HG02571 (cell line): ENCODE data around the gene PHYHIPL.
"Not testable (repeated sequence)": the region's sequence is repeated elsewhere in the genome, so short reads cannot be mapped to it uniquely, and the experiment has no call there.

Experiments used
- ATAC-seq: cut with Tn5 transposase; IDR thresholded peaks from one replicate; pipeline ENCODE4 v1.9.1; 2021; ENCODE audit warnings: mild to moderate bottlenecking, moderate library complexity; ENCODE audit not compliant: unreplicated experiment

The PHYHIPL gene

DNA sequence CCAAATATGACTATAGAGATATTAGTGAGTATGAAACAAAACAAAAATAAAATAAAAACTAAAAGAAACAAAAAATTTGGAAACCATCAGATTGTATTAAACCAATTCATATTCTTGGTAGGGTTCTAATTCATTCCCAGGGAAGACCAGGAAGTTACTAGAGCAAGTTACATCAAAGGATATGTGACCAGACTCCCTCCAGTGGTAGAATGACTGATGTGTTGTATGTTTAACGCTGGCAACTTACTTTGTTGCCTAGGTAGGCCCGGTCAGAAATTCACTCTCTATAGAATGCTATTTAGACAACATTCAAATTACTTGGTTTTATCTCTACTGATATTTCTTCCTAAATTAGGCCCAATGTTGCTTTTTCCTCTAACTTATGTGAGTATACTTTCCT, 5.2 kb downstream of the PHYHIPL start:
- no peak for ATAC-seq

DNA sequence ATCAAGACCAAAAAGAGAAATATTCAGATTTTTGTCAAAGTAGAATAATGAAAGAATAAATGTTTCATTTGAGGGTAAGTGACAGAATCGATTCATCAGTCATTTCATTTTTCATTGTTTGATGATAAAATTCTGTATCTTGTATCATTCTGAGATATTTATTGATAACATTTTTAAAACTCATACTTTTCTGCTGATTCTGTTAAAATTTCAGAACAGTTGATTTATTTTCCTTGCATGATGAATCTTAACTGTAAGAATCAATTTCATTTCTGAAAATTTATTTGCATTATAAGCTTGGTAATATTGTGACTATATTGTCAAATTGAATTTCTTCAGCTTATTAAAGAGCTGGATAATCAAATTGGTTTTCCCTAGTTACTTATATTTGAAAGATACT, 13.9 kb downstream of the PHYHIPL start:
- no peak for ATAC-seq

DNA sequence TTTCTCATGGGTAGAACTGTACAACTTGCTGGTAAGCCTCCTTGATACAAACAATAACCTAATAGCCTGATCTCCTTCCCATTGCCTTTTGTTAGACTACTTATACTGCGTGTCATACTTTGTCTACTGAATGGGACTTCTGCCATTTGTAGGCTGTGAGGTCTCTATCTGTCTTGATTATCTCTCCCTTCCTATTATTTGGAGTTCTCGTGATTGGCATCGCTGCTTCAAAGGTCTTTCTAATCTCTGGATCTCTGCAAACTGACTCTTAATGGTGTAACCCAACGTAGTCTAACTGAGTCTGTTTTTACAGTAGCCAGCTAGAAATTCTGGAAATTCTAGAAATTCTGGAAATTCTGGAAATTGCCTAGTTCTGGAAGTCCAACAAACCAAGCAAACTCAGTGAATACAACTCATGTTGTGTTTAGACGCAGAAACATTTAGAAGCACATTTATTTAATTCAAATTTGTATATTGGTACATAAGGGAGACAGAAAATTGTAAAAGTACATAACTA, 29.8 kb downstream of the PHYHIPL start:
- ATAC-seq: no peak

DNA sequence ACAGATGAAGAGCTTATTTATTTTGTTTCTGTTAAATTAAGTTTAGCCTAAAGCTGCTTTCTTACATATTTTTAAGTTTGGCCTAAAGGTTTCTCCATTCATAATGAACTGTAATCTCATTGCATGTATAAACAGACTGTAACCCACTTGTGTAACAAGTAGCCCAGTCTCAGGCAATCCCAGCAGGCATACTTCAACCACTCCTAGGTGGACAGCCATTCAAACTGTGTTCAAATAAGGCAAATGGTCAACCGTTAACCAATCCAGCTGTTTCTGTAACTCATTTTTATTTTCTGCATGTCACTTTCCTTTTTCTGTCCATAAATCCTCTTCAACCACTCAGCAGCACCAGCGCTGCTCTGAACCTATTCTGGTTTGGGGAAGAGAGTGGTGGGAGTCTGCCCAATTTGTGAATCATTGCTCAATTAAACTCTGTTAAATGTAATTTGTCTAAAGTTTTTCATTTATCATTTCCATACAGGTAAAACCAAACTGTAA, 35.9 kb downstream of the PHYHIPL start:
- ATAC-seq: no peak

DNA sequence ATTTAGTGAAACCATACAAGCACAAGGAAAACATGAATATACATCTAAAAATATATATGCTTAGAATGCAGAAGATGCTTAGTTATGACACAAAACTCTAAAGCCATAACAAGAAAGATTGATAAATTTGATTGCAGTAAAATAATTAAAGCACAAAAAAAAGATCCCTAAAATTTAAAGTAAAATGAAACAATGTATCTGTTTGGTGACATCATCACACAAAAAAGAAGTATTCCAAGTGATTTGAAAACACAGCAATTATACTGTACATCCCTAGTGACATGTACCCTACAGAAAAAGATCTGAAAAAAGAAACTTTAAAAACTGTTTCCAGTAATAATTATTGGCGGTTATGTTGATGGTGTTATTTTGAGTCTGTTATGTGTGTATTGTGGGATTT, 37.7 kb downstream of the PHYHIPL start:
- no peak for ATAC-seq

DNA sequence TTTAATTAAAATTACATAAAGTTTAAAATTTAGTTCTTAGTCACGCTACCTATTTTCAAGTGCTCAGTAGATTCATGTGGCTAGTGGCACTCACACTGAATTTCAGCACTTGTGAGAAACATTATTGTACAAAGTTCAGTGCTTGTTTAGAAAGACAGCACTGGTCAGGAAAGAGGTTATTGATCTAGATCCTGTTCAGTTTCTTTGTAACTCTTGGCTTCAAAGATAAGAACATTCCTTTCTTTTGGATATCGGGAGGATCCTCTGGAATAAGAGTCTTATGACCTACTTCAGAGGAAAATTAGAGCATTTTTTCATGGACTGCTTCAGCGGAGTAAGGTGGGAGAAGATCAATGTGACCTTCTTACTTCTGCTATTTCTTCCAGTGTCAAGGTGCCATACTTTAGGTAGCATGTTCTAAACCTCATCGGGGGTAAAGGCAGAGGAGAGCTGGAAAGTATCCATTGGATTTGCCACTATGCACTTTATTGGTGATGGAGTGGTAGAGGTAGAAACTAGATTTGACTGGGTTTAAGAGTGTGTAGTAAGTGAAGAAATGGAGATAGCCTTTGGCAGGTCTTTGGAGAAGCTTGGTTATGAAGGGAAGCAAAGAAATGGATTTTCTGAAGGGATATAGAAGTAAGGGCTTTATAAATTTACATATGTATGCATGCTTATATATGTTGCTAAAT, 39.9 kb downstream of the PHYHIPL start:
- ATAC-seq: no peak

DNA sequence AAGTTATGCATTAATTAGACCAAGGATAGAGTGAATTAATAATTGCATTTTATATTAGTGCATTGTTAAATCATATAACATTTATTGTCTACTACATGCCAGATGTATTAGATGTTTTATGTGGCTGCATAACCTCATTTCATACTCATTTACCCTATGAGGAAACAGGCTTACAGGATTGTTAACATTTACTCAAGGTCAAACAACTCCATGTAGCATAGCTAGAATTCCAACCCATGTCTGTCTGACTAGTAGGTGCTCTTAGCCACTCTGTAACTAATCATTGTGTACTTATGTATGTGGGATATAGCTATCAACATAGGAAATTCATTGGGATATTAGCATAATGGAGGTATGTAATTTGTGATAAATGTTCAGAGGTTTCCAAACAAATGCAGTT, 46.3 kb downstream of the PHYHIPL start:
- ATAC-seq: no peak

DNA sequence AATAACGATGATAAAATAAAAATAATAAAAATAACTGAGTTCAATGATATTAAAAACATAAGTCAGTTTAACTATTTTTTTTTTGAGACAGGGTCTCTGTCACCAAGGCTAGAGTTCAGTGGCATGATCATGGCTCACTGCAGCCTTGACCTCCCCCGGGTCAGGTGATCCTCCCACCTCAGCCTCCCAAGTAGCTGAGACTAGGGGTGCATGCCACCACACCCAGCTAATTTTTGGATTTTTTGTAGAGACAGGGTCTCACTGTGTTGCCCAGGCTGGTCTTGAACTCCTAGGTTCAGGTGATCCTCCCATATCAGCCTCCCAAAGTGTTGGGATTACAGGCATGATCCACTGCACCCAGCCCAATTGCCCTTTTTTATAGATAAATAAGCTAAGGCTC, 47.2 kb downstream of the PHYHIPL start:
- ATAC-seq: not testable (repeated sequence)

GRCh38 chr10:59225211-59225610, 48.8 kb downstream of the PHYHIPL start:
- no peak for ATAC-seq

DNA sequence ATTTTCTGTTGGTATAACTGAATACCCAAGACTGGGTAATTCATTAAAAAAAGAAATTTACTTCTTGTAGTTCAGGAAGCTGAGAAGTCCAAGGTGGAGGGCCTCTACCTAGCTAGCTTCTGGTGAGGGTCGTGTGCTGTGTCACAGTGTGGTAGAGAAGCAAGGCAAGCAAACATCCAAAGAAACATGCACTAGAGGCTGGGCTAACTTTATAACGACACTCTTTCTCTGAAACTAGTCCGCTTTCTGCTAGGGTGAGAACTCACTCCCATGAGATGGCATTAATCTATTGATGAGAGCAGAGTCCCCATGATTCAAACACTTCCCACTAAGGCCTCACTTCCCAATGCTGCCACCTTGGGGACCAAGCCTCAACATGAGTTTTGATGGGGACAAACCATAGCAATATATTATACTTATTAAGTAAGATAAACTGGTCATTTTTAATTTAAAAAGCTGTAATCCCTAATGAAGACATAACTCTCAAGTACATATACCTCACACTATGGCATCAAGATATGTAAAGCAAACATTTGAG, 50.8 kb downstream of the PHYHIPL start:
- no peak for ATAC-seq

DNA sequence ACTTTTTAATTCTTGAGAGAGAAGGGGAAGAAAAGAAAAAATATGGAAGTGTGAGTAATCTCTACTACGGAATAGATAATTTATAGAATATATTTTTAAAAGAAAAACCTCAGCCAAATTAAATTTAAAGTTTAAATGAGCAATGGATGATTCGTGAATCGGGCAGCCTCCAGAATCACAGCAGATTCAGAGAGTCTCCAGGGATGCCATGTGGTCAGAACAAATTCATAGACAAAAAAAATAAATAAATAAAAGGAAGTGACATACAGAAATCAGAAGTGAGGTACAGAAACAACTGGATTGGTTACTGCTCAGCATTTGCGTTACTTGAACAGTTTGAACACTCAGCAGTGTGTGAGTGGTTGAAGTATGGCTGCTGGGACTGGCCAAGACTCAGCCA, 53.0 kb downstream of the PHYHIPL start:
- ATAC-seq: no peak

DNA sequence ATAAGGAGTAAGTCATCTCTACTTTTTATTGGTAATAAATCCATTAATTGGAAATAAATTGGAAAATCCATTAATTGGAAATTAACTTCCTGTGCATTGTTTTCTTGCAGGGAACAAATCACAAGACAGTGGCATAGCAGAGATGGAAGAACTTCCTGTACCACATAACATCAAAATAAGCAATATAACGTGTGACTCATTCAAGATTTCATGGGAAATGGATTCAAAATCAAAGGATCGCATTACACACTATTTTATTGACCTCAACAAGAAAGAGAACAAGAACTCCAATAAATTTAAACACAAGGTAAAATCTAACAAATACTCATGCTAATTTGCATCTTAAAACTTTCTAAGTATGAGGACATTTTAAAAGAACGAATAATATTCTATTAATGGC, 57.8 kb downstream of the PHYHIPL start:
- ATAC-seq: no peak

- no peak for ATAC-seq
Measured at GRCh38 chr10:59234816-59235429, 58.5 kb downstream of the PHYHIPL start.

DNA sequence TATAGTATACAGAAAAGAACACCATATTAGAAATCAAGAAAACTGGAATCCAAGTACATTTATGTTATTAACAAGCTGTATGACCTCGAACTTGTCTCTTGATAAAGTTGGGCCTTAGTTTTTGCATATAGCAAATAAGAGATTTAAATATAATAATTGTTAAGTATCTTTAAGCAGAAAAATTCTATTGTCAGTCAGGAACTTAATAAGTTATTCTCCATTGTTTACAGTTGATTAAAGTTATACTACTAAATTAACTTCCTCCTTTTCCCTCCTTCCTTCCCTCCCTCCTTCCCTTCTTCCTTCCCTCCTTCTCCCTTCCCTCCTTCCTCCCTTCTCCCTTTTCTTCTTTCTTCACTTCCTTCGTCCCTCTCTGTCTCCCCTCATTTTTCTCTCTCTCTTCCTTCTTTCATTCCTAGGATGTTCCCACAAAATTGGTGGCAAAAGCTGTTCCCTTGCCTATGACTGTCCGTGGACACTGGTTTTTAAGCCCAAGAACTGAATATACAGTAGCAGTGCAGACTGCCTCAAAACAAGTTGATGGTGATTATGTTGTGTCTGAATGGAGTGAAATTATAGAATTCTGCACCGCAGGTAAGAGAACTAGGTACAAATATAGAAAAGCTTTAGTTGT, 59.7 kb downstream of the PHYHIPL start:
- no peak for ATAC-seq

- no peak for ATAC-seq
Measured at GRCh38 chr10:59237775-59238174, 61.3 kb downstream of the PHYHIPL start.

DNA sequence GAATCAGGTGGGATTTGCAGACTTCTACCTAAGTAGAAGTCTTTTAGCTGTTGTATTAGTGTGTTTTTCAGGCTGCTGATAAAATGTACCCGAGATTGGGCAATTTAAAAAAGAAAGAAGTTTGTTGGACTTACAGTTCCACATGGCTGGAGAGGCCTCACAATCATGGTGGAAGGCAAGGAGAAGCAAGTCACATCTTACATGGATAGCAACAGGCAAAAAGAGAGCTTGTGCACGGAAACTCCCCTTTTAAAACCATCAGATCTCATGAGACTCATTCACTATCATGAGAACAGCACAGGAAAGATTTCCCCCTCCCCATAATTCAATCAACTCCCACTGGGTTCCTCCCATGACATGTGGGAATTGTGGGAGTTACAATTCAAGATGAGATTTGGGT, 62.7 kb downstream of the PHYHIPL start:
- not testable (repeated sequence) for ATAC-seq

- no peak for ATAC-seq
Measured at GRCh38 chr10:59240582-59241183, 64.2 kb downstream of the PHYHIPL start.

DNA sequence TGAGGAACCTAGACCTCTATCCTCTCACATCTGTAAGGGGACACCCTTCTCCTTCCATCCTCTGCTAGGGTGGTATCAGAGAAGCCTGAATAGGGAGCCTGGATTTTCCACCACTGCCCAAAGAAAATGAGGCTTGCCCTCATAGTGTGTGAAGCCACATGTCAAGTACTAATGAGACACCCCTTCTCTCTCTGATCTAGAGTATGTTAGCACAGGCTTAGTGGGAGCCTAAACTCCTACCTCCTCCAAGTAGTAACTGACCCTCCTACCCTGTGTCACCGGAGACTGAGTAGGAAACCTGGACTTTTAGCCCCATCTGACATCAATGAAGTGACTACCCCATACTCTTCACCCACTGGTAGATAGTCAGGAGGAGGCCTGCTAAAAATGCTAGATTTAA, 65.6 kb downstream of the PHYHIPL start:
- no peak for ATAC-seq

GRCh38 chr10:59242991-59243390, 66.5 kb downstream of the PHYHIPL start:
- ATAC-seq: no peak

DNA sequence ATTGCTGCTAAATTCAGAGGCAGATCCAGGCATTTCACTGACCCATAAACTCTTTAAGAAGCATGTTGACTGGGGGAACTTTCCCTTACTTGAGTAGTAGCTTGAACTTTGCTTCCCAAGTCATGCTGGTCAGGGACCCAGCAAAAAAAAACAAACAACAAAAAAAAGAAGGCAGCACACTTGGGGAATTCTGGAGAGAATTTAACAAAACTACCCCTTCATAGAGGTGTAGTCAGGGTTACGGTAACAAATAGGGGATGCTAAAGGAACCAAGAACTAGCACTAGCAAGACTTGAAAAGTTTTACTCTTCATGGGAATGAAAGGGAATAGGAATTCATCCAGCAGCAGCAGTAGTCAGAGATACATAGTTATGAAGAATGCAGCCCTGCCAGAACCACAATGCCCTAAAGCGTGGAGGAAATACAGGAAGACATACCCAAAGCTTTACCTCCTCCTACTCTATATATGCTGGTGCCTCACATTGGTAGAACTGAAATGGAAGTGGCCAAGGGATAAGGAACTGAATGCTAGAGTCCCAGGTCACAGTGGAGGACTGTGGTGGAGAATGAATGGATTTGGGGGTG, 67.3 kb downstream of the PHYHIPL start:
- ATAC-seq: no peak

DNA sequence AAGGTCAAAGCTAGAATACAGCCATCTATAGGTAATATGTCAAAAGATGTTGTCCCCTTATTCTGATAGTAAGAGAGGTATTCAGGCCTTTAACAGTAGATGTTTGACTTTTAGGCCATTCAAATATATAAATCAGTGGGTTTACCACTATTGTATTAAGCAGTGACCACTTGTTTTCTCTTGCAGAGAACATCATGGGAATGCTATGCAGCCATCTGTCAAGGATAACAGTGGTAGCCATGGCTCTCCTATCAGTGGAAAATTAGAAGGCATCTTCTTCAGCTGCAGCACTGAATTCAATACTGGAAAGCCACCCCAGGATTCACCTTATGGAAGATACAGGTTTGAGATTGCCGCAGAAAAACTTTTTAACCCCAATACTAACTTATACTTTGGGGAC, 68.4 kb downstream of the PHYHIPL start:
- no peak for ATAC-seq
